GM18867 (cell line): ENCODE measurements around the gene DACT2.
"Not testable (repeated sequence)": the region's sequence is repeated elsewhere in the genome, so short reads cannot be mapped to it uniquely, and the experiment has no call there.

ENCODE experiments used
- ATAC-seq: cut with Tn5 transposase; IDR thresholded peaks from one replicate; pipeline ENCODE4 v1.9.1; 2021; ENCODE audit warnings: mild to moderate bottlenecking, moderate library complexity; ENCODE audit not compliant: unreplicated experiment

DACT2 gene, protein sequence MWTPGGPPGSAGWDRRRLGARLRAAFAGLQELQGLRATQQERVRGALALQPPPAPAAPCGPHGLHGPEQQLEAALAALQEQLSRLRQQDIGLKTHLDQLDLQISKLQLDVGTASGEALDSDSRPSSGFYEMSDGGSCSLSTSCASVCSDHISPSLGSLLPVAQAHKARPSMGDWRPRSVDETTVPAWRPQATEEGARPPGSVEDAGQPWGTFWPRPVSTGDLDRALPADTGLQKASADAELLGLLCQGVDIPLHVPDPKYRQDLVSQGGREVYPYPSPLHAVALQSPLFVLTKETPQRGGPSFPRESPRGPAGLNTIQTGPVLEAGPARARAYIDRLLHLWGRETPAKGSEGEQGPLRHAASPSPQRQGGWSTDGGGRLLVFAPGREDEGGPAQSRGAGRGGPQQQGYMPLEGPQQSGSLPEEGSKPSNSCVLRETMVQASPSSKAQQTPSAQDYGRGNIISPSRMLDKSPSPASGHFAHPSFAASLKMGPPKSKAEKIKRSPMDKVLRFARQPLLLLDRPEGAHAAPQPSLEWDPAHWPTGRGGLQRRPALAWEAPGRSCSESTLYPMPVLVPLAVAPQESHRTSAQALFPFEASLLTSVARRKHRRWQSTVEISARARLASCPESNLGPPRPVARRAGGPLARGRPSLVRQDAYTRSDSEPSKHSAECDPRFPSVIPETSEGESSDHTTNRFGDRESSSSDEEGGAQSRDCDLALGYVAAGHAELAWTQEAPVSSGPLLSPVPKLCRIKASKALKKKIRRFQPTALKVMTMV

DNA sequence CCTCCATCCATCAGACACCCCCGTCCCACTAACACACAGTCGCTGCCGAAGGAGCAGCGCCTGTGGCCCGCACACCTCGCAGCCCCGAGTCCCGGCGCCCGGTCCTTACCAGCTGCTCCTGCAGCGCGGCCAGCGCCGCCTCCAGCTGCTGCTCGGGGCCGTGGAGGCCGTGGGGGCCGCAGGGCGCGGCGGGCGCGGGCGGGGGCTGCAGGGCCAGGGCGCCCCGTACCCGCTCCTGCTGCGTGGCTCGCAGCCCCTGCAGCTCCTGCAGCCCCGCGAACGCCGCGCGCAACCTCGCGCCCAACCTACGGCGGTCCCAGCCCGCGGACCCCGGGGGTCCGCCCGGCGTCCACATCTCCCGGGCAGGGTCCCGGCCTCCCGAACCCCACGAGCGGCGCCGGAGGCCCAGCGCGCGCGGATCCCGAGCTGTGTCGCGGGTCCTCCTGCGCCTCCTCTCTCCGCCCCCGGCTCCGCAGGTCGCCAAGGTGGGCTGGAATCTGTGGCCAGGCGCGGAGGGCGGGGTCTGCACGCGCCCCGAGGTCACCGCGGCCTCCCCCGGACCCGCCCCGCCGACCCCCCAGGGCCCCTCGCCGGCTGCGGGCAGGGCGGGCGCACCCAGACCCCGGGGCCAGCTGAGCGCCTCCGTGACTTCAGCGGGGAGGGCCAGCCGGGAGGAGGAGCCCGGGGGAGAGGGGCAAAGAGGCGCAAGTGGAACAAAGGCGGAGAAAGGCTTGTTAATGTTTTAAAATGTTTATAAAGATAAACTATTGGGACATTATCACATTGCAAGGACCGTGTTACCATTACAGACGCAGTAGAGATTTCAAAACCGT lies at the start of gene DACT2:
Gene DACT2, minus strand, starts transcription at position 499 of the 833 bp plus-strand sequence. Its CDS starts 144 bp downstream, at position 355.
- ATAC-seq, result no peak

DNA sequence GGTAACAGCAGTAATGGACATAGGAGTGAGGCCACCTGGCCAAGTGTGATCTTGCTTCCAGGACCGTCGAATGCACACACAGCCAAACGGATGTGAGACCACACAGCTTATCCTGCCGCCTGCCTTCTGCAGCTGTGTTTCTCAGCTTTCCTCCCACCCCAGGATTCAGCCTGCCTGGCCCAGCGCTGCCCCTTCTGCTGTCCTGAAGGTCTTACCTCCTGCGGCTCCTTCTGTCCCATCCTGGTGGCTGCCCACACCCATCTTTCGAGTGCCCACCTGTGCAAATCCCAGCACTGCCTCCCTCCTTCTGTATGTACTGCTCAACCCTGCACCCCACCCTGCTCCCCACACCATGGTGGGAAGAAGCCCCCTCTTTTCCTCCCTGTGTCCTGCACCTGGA lies 49.4 kb upstream of the DACT2 start:
- ATAC-seq, result no peak

DNA sequence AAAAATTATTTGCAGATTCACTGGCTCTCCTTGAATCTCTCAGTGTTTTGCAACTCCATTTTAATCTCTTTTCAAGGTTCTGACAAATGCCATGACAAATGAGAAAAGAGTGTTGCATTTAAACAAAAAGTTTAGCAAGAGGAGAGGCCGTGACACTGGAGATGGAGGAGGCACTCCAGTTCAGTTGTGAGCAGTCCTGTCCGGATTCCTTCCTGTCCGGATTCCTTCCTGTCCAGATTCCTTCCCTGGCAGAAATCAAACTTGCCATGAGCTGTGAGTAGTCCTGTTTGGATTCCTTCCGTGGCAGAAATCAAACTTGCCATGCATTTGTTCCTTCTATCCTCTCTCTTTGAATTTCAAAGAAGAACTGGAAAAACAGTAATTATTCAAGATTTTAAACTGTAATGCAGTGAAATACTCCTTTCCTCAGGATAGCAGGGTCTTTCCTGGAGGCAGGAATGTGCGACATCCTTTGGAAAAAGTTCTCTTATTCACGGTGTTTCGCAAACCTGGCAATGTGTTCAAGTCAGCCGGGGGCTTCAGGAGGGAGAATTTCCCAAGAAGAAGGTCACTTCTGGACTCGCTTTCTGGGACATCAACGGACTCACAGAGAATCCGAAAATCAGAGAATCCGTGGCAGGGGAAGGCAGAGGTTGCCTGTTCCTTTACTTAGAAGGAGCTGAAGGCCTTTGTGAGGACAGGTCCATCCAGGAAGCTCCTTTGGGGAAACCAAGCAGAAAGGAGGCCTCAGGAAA lies 48.7 kb upstream of the DACT2 start:
- ATAC-seq, result no peak

DNA sequence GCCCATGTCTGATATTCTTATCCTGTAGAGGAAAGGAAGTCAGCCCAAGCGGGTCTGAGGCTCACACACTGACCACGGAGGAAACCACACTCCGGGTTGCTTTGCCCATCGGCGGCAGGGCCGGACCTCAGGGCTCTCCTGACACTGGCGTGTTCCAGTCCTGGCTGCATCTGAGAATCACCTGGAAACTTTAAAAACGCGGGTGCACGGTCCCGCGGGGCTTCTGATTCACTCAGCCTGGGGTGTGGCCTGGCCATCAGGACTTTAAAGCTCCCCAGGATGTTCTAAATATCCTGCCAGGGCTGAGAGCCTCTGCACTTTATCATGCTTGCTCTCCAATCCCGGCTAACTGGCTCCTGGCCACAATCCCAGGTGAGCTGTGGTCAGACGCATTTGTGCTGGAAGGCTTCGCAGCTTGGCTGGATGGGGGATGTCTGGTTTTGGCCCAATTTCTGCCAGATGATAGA lies 47.7 kb upstream of the DACT2 start:
- no peak for ATAC-seq

DNA sequence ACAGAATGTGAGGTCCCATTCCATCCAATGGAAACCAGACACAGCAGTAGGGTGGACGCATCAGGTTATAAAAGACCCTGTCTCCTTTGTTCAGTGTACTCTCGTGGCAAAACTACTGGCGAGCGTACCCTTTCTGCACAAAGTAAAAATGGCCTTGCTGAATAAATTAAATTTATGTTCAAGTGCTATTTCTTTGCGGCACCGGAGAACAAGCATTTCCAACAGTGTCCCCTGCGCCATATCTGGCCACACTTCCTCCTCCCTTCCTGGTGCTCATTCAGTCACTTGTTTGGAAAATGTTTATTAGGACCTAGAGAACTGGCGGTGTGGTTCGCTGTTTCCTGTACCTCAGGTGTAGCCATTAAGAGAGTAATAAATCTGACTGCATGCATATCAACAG lies 46.9 kb upstream of the DACT2 start:
- ATAC-seq, result no peak

DNA sequence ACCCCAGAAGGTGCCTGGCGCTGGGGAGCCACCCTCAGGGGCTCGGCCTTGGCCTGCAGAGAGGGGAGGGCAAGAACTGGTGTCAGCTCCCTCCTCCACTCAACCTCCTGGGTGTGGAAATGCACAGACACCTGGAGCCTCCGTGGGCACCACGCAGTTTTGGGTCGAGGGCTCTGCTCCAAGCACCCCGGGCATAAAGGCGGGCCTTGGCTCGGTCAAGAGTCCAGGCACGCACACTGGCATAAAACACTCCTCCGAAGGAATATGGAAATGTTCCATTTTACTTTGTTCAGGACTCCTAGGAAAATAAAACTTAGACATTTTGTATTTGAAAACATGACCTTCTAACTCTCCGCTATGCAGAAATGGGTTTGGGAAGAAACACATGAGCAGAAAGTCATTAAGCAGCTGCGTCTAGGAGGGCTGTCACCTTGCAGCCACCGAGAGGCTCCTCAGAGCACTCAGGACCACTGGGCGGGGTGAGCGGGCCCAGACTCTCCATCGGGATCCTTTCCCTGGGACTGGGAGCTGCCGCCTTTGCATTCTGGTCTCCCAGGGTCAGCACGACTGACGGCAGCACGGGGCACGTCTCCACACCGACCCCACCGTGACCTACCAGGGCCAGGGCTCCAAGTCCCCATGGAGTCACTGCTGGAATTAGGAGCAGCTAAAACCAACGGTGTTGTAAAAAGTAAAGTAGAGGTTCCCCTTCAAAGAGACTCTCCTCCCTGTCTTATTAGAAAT lies 46.0 kb upstream of the DACT2 start:
- ATAC-seq, result no peak

DNA sequence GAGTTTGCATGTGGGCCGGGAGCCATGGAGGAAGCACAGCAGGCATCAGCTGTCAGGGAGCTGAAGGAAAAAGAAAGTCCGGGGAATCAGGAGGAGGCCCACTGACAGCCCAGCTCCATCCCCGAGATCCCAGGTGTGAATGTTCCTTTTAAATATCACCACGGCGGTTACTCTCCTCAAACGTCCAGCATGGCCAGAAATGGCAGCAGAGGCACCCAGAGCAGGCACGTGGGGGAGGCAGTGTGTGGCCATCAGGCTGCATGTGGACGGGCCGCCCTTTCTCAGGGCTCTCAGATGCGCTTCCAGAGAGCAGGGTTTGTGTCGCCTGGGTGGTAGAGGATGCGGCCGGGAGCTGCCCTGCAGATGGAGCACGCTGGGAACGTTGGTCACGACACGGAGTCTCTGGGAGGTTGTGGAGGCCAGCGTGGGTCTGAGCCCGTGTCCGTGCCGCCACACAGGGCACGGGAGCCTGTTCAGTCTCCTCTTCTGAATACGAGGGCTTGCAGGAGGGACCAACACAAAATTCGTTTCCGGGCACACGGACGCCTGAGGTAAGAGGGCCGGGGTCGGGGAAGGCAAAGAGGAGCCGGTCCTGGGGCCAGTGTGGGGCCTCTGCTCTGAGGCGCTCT lies 45.3 kb upstream of the DACT2 start:
- ATAC-seq, result no peak

DNA sequence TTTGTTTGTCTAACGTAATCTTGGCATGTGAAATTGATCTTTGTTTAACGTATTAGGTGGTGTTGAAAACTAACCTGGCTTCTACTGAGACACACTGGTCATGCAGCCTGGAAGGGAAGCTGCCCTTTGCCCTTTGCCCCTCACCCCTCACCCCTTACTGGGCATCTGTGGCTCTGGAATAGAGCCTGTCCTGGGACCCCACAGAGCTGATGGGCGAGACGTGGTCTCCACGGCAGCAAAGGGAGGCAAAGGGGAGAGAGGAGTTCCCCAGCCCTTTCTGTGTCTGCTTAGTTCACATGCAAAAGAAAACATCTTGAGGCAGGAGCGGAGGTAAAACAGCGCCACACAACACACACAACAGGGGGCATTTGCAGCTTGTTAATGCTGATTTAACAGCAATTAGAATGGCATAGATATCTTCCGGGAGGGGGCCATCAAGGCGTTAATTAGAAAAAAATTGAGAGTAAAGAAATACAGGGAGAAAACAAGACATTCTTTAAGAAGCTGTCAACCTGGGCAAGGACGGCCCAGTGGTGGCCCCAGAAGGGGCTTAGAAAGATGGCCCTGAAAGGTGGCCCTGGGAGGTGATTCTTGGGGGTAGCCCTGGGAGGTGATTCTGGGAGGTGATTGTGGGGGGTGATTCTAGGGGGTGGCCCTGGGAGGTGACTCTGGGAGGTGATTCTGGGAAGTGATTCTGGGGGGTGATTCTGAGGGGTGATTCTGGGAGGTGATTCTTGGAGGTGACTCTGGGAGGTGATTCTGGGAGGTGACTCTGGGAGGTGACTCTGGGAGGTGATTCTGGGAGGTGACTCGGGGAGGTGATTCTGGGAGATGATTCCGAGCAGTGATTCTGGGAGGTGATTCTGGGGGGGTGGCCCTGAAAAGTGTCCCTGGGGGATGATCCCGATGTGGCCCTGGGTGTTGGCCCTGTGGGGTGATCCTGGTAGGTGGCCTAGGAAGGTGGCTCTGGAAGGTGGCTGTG lies 44.5 kb upstream of the DACT2 start:
- ATAC-seq, result no peak

DNA sequence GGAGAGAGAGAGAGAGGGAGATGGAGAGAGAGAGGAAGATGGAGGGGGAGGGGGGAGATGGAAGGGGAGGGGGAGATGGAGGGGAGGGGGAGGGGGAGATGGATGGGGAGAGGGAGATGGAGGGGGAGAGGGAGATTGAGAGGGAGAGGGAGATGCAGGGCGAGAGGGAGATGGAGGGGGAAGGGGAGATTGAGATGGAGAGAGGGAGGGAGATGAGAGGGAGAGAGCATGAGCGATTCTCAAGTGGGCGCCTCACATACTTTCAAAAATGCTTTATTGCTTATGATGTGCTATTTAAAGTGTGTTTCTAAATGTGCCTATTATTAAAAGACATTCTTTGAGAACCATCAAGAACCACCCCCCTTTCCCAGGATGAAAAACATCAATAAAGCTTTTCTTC lies 43.7 kb upstream of the DACT2 start:
- ATAC-seq, result no peak

DNA sequence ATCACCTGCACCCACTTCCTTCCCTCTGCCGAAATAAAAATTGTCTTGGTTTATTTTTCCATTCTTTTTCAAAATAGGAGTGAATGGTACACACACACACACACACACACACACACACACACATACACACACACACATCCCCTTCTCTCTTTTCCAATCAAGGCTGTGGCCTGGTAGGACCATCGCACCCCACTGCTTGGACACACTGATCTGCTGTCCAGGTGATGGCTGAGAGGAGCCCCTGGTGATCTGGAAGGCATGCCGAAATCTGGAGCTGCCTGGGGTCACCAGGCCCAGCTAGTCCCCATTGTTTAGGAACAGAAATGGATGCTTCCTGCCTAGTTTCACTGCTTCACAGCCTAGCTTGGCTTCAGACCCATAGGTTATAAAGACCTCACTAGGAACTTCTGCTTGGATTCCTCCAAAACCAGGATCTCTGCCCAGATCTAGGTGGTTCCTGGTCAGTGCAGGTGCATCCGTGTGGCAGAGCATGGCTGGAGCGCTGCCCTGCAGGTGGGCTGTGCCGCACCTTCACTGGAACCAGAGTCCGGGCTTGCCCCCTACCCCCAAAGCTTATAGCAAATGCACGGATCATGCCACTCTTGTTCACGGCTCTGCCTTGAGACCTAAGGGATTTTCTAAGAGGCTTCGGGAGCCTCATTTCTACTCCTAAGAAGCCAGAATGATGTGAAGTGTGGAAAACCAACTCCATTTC lies 42.9 kb upstream of the DACT2 start:
- no peak for ATAC-seq

DNA sequence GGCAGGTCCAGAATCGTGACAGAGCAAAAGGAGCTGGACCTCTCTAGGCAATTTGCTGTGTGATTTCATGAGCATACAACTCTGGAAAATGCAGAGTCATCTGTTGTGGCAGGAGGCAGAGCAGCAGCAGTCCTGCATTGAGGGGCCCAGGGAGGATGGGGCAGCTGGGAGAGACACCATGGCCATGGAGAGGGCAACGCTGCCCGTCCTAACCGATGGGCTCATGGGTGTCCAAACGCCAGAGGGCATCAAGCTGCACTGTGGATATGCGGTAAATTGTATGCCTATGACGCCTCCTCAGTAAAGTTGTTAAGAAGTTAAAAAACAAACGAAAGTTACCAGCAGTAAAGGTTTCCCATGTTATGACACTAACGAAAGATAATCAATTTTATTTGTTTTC lies 42.2 kb upstream of the DACT2 start:
- ATAC-seq, result no peak

DNA sequence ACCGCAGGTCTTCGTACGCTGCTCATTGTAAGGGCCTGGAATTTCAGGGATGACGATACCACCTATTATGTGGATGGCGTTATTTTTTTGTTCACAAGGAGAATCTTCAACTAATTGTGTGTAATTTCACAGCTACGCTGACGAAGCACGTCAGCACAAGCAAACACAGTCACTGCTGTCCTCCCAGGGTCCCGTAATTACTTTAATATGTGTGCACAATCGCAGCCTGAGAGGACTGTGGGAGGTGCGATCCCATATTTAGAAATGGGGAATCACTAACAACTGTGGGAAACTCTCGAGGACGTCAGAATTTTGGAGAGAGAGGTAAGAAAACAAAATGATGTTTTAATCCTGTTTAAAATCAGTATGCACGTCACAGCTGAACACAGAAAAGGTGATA lies 40.2 kb upstream of the DACT2 start:
- no peak for ATAC-seq

DNA sequence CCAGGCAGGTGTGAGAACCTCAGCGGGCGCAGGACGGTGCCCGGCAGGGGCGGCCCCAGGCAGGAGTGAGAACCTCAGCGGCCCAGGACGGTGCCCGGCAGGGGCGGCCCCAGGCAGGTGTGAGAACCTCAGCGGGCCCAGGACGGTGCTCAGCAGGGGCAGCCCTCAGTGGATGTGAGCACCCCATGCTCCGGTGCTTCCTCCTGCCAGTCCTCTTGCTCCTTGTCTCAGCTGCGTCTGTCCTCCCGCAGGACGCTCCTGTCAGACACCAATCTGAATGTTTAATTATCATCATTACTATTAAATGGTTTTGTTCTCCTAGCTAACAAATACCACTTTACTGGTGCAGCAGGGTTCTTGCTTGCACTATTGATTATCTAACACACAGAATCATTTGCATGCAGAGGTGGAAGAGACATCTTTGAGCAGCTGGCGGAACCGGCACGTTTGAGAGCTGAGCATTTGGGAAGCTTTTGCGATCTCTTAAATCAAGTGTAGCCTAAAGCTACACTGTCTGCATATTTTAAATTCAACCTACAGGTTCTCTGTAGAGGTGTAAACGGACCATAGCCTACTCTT lies 39.4 kb upstream of the DACT2 start:
- no peak for ATAC-seq

DNA sequence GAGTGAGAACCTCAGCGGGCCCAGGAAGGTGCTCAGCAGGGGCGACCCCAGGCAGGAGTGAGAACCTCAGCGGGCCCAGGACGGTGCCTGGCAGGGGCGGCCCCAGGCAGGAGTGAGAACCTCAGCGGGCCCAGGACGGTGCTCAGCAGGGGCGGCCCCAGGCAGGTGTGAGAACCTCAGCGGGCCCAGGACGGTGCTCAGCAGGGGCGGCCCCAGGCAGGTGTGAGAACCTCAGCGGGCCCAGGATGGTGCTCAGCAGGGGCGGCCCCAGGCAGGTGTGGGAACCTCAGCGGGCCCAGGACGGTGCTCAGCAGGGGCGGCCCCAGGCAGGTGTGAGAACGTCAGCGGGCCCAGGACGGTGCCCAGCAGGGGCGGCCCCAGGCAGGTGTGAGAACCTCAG lies 37.3 kb upstream of the DACT2 start:
- ATAC-seq, result not testable (repeated sequence)

DNA sequence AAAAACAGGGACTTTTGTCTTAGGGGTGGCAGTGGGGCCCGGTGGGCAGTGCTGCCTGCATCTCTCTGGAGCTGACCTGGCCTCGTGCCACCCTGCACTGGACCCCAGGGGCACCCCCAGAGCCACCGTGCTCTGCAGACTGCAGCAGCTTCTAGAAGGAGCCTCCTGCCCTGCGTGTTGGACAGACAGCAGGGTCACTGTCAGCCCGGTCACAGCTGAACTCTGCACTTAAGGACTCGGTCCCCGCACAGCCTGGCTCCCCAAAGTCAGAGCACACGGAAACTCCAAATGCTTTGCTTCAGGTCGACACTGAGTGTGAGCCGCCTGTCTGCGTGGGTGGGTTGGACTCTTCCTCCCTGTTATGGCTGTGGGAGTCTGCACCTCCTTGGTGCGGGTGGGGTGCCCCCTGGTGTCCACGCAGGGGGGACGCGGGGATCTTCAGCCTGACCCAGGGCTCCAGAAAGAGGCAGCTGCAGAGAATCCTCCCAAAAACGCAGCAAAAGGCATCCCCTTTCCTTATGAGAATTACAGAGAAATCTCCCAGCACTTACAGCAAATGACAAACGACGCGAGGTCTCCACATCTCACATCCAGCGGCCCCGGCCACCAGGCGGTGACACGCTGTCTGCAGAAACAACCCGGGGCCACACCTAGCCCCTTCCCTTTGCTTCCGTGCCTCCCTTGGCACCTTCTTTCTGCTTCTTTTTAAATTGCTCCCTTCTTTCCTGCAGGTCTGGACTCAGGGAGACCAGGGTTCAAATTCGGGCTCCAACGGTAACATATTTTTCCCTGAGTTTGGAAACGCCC lies 36.3 kb upstream of the DACT2 start:
- ATAC-seq, result no peak

DNA sequence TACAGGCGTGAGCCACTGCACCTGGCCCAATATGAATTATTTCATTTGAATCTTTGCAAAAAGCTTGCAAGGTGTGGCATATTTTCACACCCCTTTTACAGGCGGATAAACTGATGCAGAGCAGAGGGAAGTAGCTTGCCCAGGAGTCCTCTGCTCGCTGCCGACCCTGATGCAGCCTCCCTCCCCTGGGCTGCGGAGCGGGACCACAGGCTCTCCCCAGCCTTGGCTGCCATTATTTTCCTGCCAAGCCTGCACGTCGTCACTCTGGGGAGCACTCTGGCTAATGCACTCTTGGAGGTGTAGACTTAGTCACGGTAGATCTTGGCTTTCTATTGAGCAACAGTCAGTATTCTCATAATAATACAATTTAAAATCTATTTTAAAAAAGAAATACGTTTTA lies 34.8 kb upstream of the DACT2 start:
- ATAC-seq, result no peak
